KBM-7 (cell line): ENCODE data around the gene CPVL.

Experiments
- DNase-seq: peaks from one replicate; pipeline ENCODE4 v3.0.0-alpha.2; 2015
- in situ Hi-C: fragments of 300-500 bp; cut with MboI; formaldehyde crosslinking; loops from 2 replicates; pipeline ENCODE4 v1.14.3; 2020; ENCODE audit warnings: low sequenced_read_pairs, low pct_unique_long_range_greater_than_20kb, mixed read lengths

The CPVL gene

GRCh38 chr7:28989211-28989980 lies 156.9 kb downstream of the CPVL start:
- DNase-seq: no peak
- in situ Hi-C loops: no loop called here

DNA sequence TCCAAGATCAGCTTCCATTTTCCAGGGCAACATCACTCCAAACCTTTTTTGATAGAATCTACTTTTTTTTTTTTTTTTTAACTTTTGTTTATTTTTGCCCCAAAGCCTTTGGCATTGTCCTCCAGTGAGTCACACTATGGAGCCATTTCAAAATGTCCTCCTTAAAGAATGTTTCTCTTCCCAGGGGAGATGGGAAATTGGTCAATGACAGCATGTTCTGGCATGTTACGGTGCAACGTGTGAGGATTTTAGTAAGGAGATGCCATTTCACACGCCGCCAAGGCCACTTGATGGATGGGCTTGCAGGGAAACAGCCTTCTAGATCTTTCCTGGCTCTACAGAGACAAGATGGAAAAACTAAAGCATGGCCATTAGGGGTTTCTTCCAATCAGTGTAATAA lies 157.5 kb downstream of the CPVL start:
- DNase-seq: no peak
- in situ Hi-C loops: no loop called here

DNA sequence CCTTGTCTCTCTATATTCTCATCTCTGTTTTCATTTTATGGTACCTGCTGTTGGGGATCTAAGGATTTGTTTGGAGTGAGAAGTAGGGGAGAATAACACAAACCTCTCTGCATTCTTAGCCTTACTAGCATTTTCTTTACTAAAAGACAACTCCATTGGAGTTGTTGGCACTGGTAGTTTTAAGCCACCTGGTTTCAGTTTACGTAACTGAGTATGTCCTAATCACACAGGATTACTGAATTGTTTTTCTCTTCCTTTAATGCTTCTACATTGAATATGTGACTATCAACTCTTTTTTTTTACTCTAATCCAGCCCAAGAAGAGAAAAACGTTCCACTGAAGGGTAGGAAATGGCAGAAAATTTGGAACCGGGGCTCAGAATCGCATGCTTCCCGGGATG lies 158.2 kb downstream of the CPVL start:
- no peak for DNase-seq
- in situ Hi-C loops: no loop called here

DNA sequence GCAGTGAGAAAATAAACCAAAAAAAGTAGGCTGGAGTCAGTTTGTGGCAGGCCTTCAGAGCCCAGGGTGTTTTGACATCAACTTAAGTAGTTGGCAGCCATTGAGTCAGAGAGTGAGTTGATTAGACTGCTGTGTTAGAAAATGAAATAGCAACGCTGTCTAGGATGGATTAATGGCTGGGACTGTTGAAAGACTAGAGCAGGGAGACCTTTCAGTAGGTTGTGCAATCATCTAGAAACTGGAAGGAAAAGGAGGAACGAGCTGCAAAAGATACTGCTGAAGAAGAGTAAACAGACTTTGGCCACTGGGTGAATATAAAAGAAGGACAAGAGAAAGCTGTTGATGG lies 159.6 kb downstream of the CPVL start:
- DNase-seq: peak; percentile 0
- in situ Hi-C loops: no loop called here

DNA sequence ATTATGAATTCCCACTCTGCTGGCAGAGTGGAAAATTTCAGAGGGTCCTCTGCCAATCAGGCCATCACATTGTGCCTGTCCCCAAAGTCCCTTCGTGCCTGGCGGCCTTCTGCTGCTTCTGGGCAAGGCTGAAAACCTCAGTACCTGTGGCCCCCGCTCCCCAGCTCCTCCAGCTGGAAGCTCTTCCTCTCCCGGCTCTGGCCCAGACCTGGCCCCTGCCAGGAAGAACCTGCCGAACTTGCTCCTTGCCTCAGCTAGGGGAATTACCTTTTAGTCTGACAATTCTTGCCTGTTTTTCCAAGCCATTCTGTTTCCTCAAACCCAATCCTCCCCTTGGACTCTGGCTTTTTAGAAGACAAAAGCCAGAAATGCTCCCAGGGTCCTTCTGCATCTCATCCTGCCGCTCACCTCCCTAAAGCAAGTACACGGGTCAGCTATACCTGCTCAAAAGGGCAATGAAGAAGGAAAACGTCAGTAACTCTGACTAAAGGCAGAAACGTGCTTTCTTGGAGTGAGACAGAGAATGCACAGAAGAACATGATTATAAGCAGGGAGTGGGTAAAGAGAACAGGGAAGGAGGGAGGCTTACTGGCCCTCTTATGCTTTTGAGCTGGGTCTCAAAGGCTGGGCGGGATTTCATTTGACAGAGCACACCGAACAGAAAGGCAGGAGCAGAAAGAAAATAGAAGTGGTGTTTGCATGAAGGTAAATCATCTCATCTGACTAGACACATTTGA lies 160.1 kb downstream of the CPVL start:
- in situ Hi-C loops: no loop called here
- no peak for DNase-seq

DNA sequence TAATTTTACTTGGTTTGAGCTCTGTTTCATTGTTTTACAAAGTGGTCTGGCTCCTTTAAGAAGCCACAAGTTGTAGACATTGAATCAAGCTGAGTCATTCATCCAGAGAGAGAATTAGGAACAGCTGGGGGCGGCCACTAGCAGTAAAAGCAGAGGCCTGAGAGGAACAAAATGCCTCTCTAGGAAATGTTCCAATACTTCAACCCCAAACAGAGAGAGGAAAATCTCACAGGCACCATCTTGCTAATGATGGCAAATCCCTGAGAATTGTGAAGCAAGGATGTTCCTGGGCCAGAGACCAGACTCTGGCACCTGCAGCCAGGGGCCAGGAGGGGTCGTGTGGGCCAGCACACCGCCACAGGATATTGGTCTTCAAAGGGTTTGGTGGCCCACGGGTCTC lies 161.7 kb downstream of the CPVL start:
- DNase-seq: no peak
- in situ Hi-C loops: no loop called here

GRCh38 chr7:28984217-28984616 lies 162.1 kb downstream of the CPVL start:
- DNase-seq: no peak
- in situ Hi-C loops: no loop called here

DNA sequence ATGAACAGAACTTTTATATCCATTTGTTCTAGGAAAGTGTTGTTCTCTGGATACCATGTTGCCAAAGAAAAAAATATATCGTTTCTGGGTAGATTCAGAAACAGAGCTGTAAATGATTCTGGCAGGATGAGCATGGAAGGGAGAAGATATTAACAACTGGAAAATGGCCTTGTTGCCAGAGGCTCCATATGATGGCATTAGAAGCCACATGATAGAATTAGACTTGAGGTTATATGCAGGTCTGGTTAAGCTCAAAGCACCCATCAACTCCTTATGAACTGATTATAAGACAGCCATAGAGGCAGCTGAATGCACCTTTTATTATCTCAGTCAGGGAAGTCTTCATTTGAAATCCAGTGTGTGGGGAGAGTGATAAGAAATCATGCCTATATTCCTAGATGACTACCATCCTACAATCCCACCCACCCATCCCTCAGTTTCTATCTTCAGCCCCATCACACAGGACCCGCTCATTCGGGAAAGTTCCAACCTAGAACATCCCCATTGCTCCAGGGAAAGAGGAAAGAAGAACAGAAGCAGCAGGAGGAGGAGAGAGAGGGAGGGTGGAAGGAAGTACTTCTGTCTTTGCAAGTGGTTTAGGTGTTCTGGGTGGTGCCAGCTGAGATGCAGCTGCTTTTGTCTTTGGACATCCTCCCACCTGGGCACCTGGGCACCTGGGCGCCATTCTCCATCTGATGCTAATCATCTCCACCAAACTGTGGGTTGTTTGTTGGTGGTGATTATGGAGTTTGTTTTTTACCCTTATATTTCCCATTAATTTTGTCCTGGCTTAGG lies 162.7 kb downstream of the CPVL start:
- no peak for DNase-seq

DNA sequence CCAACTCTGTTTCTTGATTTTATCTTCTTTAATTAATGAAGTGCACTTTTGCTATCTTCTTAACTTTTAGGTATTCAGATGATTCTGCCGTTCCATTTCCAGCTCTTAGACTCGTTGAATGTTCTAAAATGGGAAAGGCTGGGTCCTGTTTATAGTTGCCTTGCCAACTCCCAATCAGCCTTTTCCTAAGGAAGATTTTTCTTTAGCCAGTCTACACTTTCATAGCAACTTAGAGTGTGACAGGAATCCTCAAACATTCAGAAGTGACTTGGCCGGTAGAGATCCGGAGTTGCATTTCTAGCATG lies 165.2 kb downstream of the CPVL start:
- DNase-seq: no peak
- in situ Hi-C loops: no loop called here

More for the DNA sequence above, 162.7 kb downstream of the CPVL start:
- in situ Hi-C loops: no loop called here

DNA sequence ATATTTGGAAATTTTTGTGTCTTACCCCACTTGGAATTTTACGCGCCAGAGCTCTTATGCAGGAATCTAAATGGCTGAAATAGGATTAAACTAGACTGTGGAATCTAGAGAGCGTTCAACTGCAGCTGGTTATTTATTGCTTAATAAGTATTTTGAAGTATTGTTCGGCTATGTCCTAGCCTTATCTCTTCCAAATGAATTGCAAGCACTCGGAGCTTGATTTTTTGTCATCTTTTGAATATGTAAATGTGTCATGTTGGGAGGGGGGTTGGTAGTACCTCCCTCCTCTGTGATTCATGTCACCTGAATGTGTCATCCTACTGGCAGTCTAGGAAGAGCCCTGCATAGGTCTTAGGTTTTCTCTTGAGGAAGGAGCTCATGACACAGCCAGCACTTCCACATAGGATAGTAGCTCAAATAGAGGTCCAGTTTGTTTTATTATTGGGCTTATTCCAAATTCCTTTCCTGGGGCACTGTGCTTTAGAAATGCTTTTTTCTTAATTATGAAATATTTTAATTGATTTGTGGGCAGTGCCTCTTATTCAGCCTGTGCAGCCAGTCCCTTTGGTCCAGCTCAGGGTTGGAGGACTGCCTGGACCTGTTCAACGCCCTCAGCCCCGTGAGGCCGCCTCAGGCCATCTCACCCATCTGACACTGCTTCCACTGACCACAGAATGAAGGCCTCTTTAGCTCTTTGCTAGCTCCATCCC lies 165.7 kb downstream of the CPVL start:
- no peak for DNase-seq
- in situ Hi-C loops: no loop called here

GRCh38 chr7:28979776-28980175 lies 166.6 kb downstream of the CPVL start:
- in situ Hi-C loops: no loop called here
- no peak for DNase-seq

GRCh38 chr7:28977881-28978280 lies 168.5 kb downstream of the CPVL start:
- in situ Hi-C loops: no loop called here
- DNase-seq: no peak

DNA sequence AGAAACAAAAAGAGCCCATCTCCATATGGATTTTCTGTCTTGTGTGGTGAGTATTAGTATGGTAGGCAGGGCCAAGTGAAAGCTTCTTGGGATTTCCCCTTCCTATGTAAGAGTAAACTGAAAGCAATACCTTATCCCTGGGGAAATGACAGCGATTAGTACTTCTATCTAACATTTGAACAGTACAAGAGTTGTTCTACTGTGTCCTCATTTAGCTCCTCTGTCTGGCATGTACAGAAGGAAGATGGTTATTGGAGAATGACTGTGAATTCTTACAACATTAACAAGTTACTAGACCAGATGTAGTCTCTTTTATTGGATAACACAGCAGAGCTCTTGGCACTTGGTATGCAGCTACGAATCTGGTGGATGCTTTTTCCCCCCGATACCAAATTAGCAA lies 170.3 kb downstream of the CPVL start:
- DNase-seq: no peak
- in situ Hi-C loops: no loop called here

GRCh38 chr7:28973591-28973990 lies 172.7 kb downstream of the CPVL start:
- in situ Hi-C loops: no loop called here
- DNase-seq: no peak

GRCh38 chr7:28964056-28964455 lies 182.3 kb downstream of the CPVL start:
- in situ Hi-C loops: no loop called here

DNA sequence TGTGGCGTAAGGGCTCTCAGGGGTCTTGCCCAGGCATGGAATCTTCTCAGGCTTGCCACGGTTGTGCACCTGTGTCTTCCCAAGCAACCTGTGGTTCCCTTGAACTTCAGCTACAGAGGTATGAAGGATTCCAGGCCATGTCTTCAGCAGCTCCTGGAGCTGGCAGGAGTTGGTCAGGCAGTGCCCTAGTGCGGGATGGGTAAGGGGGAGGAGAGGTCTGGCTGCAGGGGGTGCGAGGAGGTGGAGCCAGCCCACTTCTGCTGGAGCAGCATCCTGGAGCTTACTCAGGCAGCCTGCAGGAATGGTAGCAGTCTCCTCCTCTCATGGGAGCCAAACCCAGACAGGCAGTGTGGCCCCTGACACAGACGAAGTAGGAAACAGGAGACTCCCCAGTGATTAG lies 184.4 kb downstream of the CPVL start:
- in situ Hi-C loops: no loop called here
- DNase-seq: no peak

More at GRCh38 chr7:28964056-28964455, 182.3 kb downstream of the CPVL start:
- DNase-seq: no peak

- in situ Hi-C loops: no loop called here
- no peak for DNase-seq
Measured at GRCh38 chr7:28960071-28960840, 186.1 kb downstream of the CPVL start.

GRCh38 chr7:28958980-28959347 lies 187.4 kb downstream of the CPVL start:
- in situ Hi-C loops: no loop called here
- DNase-seq: no peak
